WERI-Rb-1 (cell line): ENCODE results near the gene XCR1.
"Not testable (repeated sequence)": the region's sequence is repeated elsewhere in the genome, so short reads cannot be mapped to it uniquely, and the experiment has no call there.

Experiments
- DNase-seq: peaks from one replicate; pipeline ENCODE4 v3.0.0-alpha.2; 2020
- H3K27ac ChIP-seq: fragments of 250-450 bp; sonication (Bioruptor Pico); 2 replicates; pipeline ENCODE4 v1.5.1; 2020; ENCODE audit warnings: mild to moderate bottlenecking, moderate library complexity
- H3K27me3 ChIP-seq: fragments of 250-450 bp; sonication (Bioruptor Pico); 2 replicates; pipeline ENCODE4 v1.5.1; 2021; ENCODE audit warnings: mild to moderate bottlenecking, low read depth, moderate library complexity; ENCODE audit not compliant: insufficient read depth, severe bottlenecking
- H3K36me3 ChIP-seq: fragments of 250-450 bp; sonication (Bioruptor Pico); 2 replicates; pipeline ENCODE4 v1.5.1; 2020; ENCODE audit warnings: mild to moderate bottlenecking, moderate library complexity
- H3K4me3 ChIP-seq: 2 replicates; pipeline ENCODE4 v1.5.1; 2011; ENCODE audit warnings: low read depth, mild to moderate bottlenecking, control low read depth, low read length
- H3K9me3 ChIP-seq: fragments of 250-450 bp; sonication (Bioruptor Pico); 2 replicates; pipeline ENCODE4 v1.5.1; 2021; ENCODE audit warnings: mild to moderate bottlenecking, moderate library complexity; ENCODE audit not compliant: severe bottlenecking
- CTCF ChIP-seq: IDR thresholded peaks from 2 replicates; pipeline ENCODE4 v1.5.1; 2011; ENCODE audit warnings: low read depth, mild to moderate bottlenecking, control low read depth, inconsistent platforms, low read length

The XCR1 gene

GRCh38 chr3:46061108-46061720 lies 33.9 kb upstream of the XCR1 start:
- H3K36me3 ChIP-seq = no peaks in the 10 kb centered on the region
- DNase-seq = no peak
- H3K27ac ChIP-seq = no peak overlapping the region
- no peak for TF ChIP-seq CTCF
- H3K4me3 ChIP-seq = no peak overlapping the region
- H3K9me3 ChIP-seq = no peaks in the 10 kb centered on the region
- H3K27me3 ChIP-seq = no peaks in the 10 kb centered on the region

- no peak for TF ChIP-seq CTCF
- Histone ChIP-seq H3K27ac (no peak overlapping the region), H3K4me3 (no peak overlapping the region), H3K36me3 (no peaks in the 10 kb centered on the region), H3K9me3 (no peaks in the 10 kb centered on the region), H3K27me3 (no peaks in the 10 kb centered on the region)
- no peak for DNase-seq
Observed at GRCh38 chr3:46060551-46060950, 33.3 kb upstream of the XCR1 start.

GRCh38 chr3:46059432-46059831 lies 32.1 kb upstream of the XCR1 start:
- no peak for DNase-seq
- Histone ChIP-seq H3K27me3 (no peaks in the 10 kb centered on the region), H3K36me3 (no peaks in the 10 kb centered on the region), H3K27ac (no peak overlapping the region), H3K4me3 (no peak overlapping the region), H3K9me3 (no peaks in the 10 kb centered on the region)
- TF ChIP-seq CTCF = no peak

- H3K36me3 ChIP-seq = no peaks in the 10 kb centered on the region
- H3K4me3 ChIP-seq = no peak overlapping the region
- no peak for TF ChIP-seq CTCF
- no peaks in the 10 kb centered on the region for H3K9me3 ChIP-seq
- no peak overlapping the region for H3K27ac ChIP-seq
- DNase-seq = no peak
- no peaks in the 10 kb centered on the region for H3K27me3 ChIP-seq
Observed at GRCh38 chr3:46058981-46059380, 31.7 kb upstream of the XCR1 start.

- no peak for DNase-seq
- no peaks in the 10 kb centered on the region for H3K36me3 ChIP-seq
- no peaks in the 10 kb centered on the region for H3K27me3 ChIP-seq
- TF ChIP-seq CTCF = no peak
- no peak overlapping the region for H3K4me3 ChIP-seq
- H3K9me3 ChIP-seq = no peaks in the 10 kb centered on the region
- no peak overlapping the region for H3K27ac ChIP-seq
Observed at GRCh38 chr3:46057716-46058115, 30.4 kb upstream of the XCR1 start.

GRCh38 chr3:46056686-46057085 lies 29.4 kb upstream of the XCR1 start:
- no peak overlapping the region for H3K27ac ChIP-seq
- TF ChIP-seq CTCF = no peak
- no peaks in the 10 kb centered on the region for H3K36me3 ChIP-seq
- H3K4me3 ChIP-seq = no peak overlapping the region
- no peak for DNase-seq
- no peaks in the 10 kb centered on the region for H3K9me3 ChIP-seq
- no peaks in the 10 kb centered on the region for H3K27me3 ChIP-seq

- DNase-seq, H3K4me3 ChIP-seq, H3K27me3 ChIP-seq, H3K36me3 ChIP-seq, H3K27ac ChIP-seq, H3K9me3 ChIP-seq: not testable (repeated sequence)
Observed at GRCh38 chr3:46053761-46054515, 26.7 kb upstream of the XCR1 start.

- DNase-seq, H3K27ac ChIP-seq, H3K9me3 ChIP-seq, H3K36me3 ChIP-seq, H3K27me3 ChIP-seq, H3K4me3 ChIP-seq: not testable (repeated sequence)
Observed at GRCh38 chr3:46053265-46053664, 26.0 kb upstream of the XCR1 start.
